Subcutaneous adipose tissue (tissue), 4 donors: ENCODE data around the gene IL7R. TPM values are rescaled to one million over a fixed set of nuclear protein-coding genes. Genes with fewer than 3 reads are reported as not detected.

ENCODE experiments used
- CTCF ChIP-seq: fragments of 450-650 bp; IDR thresholded peaks from one replicate; pipeline ENCODE4 v1.5.1; 2016; ENCODE audit warnings: low read depth, mild to moderate bottlenecking, control low read depth, antibody characterized with exemption, moderate library complexity
- total RNA-seq, 4 donors: library from RNA; depleted of rRNA; stranded (reverse); fragments of >200 nt; gene quantifications; one replicate each; pipeline ENCODE4 v1.1.0, GENCODE V29; 2016

Gene IL7R
- total RNA-seq, 4 donors from 2014 or later: 3.8 to 28.0 (median 14.3) TPM

DNA sequence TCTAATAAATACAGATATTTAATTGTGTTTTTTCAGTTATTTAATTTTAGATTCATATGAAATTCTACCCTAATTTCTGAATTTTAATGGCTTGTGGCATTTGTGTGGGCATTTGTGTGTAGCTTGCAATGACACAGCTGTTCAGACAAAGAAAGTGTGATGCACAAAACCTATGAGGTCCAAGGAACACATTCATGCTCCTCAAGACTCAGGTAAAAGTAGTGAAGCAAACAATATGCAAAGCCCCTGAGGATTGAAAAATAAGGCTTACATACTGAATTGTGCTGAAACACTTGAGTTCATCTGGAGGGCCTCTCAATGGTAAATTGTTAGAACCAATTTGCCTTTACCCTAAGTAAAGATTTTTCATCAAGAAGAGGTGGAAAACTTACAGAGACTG, 28.1 kb downstream of the IL7R start:
- no peak for TF ChIP-seq CTCF

DNA sequence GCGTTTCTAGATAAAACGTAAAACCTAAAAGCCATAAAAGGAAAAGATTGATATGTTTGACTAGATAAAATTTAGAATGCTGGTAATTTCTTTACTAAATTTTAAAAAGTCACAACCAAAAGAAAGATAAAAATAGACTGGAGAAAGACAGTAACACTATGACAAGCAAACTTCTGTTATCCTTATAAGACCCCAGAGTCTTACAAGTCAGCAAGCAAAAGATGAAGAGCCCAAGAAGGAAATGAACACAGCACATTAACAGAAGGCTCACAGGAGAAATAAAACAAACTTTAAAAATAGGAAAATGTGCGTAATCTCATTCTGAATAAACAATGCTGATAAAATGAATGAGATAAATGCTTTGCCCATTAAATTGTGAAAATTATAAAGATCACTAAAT, 29.7 kb downstream of the IL7R start:
- TF ChIP-seq CTCF: no peak

GRCh38 chr5:35887321-35888100, 30.8 kb downstream of the IL7R start:
- TF ChIP-seq CTCF: no peak

GRCh38 chr5:35890021-35891020, 33.6 kb downstream of the IL7R start:
- TF ChIP-seq CTCF: no peak

- no peak for TF ChIP-seq CTCF
Measured at GRCh38 chr5:35894131-35894530, 37.4 kb downstream of the IL7R start.

- TF ChIP-seq CTCF: no peak
Measured at GRCh38 chr5:35898952-35899660, 42.4 kb downstream of the IL7R start.
